Astrocyte (in vitro differentiated cells and primary cell): ENCODE results near the gene ASB18.

Source experiments
- EZH2 ChIP-seq: IDR thresholded peaks from 2 replicates; pipeline ENCODE4 v1.6.1; 2012; ENCODE audit warnings: mild to moderate bottlenecking, low read length, inconsistent platforms; ENCODE audit not compliant: insufficient read depth
- TF ChIP-seq, protein P1 (sequence below): IDR thresholded peaks from 2 replicates; pipeline ENCODE4 v1.5.1; 2011; ENCODE audit warnings: low read depth, mild to moderate bottlenecking, inconsistent platforms, low read length, moderate library complexity; ENCODE audit not compliant: insufficient read depth

DNA sequence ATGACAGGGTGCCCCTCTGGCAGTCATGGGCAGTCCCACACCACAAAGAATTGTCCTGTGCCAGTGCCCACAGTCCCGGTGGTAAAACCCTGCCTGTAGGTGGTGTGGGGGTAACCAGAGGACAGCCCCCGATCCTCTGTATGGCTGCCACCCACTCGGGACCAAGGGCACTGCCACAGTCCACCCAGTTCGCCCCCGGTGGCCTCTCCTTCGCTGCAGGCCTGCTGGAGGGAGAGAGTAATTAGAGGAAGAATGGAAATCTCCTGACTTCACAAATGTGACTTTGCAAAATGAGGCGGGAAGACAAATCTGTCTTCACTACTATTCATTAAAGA is 107.4 kb downstream of the ASB18 start:
- TF ChIP-seq, protein P1, sequence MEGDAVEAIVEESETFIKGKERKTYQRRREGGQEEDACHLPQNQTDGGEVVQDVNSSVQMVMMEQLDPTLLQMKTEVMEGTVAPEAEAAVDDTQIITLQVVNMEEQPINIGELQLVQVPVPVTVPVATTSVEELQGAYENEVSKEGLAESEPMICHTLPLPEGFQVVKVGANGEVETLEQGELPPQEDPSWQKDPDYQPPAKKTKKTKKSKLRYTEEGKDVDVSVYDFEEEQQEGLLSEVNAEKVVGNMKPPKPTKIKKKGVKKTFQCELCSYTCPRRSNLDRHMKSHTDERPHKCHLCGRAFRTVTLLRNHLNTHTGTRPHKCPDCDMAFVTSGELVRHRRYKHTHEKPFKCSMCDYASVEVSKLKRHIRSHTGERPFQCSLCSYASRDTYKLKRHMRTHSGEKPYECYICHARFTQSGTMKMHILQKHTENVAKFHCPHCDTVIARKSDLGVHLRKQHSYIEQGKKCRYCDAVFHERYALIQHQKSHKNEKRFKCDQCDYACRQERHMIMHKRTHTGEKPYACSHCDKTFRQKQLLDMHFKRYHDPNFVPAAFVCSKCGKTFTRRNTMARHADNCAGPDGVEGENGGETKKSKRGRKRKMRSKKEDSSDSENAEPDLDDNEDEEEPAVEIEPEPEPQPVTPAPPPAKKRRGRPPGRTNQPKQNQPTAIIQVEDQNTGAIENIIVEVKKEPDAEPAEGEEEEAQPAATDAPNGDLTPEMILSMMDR = no peak
- TF ChIP-seq EZH2 = no peak
